NCI-H226 (cell line): Measurements from ENCODE around the gene PPP2R2D.
A peak's percentile ranks its signal among the peaks of the same experiment; 100 is the strongest.
"Not testable (repeated sequence)": the region's sequence is repeated elsewhere in the genome, so short reads cannot be mapped to it uniquely, and the experiment has no call there.

Experiments
- DNase-seq: peaks from one replicate; pipeline ENCODE4 v3.0.0-alpha.2; 2015

The PPP2R2D gene

DNA sequence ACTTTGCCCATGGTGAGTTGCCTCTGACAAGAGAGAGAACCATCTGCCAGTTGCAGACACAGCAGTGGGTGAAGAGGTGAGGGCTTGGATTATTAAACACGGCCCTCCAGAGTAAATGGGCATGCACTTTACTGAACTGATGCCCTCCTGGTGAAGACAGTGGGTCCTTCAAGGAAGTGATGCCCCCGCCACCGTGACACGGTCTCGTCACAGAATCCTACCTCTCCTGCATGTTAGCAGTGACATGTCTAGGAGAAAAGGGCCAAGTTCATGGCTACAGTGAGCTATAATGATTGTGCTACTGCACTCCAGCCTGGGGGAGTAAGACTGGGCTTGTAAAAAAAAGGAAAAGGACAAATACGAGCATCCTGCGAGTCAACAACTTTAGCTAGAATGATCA, 78.5 kb downstream of the PPP2R2D start:
- DNase-seq, result no peak

DNA sequence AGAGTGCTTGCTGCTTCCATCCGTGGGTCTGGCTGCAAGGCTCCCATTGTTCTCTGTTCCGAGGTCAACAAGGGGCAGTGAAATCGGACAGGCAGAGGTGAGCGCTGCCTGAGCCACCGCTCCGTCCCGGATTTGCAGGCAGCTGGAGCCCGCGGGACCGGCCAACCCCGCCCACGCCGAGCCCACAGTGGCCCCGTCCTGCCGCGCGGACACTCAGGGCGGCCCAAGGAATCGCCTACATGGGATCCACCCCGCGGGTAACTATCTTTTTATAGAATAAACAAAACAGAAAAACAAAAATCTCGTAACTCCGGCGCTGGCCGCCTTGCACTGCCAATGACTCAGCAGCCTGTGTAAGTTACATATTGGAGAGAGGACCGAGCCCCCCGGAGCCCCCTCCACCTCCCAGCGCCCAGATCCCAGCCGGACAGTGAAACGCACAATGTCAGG, 79.0 kb downstream of the PPP2R2D start:
- DNase-seq, result no peak

DNA sequence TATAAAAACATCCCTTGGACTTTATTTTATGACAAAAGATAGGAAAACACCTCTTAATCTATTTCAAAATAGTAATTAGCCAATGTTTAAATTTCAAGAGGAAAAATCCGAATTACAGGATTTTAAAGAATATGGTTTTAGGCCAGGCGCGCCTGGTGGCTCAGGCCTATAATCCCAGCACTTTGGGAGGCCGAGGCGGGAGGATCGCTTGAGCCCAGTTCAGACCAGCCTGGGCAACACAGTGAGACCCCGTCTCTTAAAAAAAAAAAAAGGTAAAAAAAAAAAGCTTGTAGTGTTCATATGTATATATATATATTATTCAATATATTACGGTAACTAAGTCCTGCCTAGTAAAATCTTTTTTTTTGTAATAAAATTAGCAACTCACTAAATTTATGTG, 79.5 kb downstream of the PPP2R2D start:
- no peak for DNase-seq

GRCh38 chr10:131980761-131981428, 80.1 kb downstream of the PPP2R2D start:
- no peak for DNase-seq

GRCh38 chr10:131981429-131982184, 80.8 kb downstream of the PPP2R2D start, which contains the start of gene BNIP3:
Gene BNIP3, minus strand, starts transcription at chr10:131981923. Its CDS starts 117 bp downstream, at chr10:131981806.
- peak; percentile 64 for DNase-seq

DNA sequence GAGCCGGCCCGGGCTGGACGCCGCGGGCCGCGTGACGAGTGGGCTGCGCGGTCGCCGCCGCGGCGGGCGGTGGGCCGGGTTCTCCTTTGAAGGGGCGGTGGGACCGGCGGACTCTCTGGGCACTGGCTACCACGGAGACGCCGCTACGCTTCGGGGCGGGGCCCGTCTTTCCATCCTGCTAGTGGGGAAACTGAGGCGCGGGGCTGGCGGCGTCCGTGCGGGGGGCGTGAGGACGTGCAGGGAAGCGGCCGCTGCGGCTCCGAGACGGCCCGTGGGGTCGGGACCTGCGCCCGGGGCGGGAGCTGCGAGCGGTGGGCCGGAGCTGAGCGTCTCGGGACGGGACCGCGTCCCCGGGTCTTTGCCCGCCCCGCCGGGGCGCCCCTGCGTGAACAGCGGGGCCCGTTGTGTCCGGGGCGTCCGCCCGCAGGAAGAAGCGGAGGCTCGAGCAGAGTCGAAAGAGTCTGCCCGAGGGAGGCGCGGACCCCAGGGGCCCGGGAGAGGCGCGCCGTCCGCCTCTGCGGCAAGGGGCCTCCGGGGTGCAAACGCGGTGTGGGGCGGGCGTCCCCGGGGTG, 81.5 kb downstream of the PPP2R2D start:
- no peak for DNase-seq

GRCh38 chr10:131982796-131983195, 82.0 kb downstream of the PPP2R2D start:
- DNase-seq, result no peak

DNA sequence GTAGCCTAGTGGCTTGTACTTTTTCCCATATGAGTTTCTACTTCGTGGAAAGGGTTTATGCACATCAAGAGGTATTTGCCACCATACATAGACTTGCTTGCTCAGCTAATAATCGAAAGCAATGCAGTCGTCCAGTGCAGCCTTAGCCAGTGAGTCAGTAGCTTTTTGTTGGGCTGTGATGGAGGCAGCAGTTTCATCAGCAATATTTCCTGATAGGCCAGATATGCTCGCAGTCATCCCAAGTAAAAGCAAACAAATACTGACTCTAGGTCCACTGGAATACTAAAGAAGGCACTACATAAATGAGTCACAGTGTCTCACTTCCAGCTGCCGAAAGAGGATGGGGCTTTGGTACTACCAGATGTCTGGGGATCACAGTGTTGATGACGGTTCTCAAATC, 83.0 kb downstream of the PPP2R2D start:
- peak; percentile 30 for DNase-seq

DNA sequence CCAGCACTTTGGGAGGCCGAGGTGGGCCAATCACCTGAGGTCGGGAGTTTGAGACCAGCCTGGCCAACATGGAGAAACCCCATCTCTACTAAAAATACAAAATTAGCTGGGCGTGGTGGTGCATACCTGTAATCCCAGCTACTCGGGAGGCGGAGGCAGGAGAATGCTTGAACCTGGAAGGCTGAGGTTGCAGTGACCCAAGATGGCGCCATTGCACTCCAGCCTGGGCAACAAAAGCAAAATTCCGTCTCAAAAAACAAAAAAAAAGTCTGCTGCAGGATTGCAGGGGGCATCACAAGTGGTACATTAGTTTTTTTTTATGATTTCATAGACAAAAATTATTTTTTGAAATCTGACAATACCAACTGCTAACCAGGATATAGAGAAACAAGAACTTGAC, 86.0 kb downstream of the PPP2R2D start:
- not testable (repeated sequence) for DNase-seq

DNA sequence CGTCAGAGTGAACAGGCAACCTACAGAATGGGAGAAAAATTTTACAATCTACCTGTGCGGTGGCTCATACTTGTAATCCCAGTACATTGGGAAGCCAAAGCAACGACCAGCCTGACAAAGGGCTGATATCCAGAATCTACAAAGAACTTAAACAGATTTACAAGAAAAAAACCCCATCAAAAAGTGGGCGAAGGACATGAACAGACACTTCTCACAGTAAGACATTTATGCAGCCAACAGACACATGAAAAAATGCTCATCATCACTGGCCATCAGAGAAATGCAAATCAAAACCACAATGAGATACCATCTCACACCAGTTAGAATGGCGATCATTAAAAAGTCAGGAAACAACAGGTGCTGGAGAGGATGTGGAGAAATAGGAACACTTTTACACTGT, 86.5 kb downstream of the PPP2R2D start:
- DNase-seq, result not testable (repeated sequence)

- DNase-seq, result not testable (repeated sequence)
These were observed 87.0 kb downstream of the PPP2R2D start for GRCh38 chr10:131987786-131988185.

GRCh38 chr10:131991726-131992125, 90.9 kb downstream of the PPP2R2D start:
- DNase-seq, result no peak

- no peak for DNase-seq
These were observed 92.5 kb downstream of the PPP2R2D start for GRCh38 chr10:131993275-131993674.

- DNase-seq, result no peak
These were observed 93.6 kb downstream of the PPP2R2D start for GRCh38 chr10:131994435-131994834.

DNA sequence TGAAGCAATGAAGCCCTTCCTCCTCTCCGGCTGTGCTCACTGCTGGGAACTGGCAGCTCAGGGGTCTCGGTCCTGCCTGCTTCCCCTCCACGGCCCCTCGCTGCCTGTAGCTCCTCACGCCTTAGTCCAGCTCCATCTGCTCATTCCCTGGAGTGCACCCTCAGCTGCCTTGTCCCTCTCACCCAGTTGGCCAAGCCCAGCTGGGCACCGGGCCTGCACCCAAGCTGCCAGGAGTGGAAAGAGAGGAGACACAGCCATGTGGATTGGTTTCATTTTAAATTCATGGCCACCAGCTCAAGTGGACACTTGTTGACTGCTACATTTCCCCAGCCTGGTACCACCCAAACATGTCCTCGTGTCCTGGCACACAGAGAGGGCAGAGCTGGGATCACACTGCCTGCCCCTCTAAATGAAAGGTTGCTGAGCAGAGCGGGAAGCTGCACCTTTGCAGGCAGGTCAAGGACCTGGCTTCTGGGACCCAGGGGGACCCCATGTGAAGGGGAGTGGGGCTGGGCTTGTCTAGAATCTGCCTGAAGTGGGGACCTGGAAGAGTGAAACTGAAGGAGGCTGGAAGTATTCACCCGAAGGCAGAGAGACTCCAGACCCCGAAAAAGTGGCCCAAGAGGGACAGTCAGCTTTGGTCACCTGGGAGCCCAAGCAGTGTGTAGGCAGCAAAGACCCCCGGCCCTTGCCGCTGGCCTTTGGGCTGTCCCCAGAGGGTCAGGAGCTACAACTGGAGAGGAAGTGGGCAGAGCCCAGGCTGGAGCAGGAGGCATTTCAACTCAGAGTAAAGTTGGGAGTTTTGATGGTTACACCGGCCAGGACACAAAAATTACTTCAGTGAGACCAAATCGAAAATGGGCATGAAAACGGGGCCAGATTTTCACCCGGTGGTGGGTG, 95.9 kb downstream of the PPP2R2D start:
- DNase-seq, result no peak

DNA sequence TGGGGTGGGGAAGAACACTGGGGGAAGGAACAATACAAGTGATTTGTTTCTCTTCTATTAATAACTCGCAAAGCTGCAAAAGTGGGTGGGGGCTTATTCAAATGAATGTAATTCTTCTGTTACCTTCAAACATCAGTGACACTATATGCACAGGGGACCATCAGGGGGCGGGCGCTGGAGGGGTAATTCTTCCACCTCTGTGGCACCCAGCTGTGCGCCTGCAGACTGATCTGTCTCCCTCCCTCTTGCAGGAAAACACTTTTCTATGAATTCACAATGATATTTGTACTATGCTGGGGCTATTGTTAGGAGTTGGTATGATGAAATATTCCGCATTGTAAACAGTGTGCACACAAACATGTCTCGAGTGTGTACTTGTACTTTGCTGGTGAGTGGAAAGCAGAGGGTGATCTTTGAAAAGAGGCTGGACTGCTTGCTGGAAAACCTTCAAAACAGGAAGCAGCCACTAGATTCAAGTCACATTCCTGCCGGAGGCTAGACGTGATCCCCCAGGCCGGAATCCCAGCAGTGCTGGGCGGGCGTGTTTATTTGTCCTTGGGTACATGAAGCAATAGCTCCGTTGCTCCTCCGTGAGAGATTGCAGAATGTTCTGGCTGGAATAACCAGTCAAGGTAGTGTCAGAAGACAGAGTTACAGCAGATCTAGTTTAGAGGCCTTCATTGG, 96.7 kb downstream of the PPP2R2D start:
- no peak for DNase-seq

GRCh38 chr10:131998050-131998844, 97.4 kb downstream of the PPP2R2D start:
- no peak for DNase-seq

GRCh38 chr10:131998845-131999681, 98.3 kb downstream of the PPP2R2D start:
- no peak for DNase-seq

- no peak for DNase-seq
These were observed 100.6 kb downstream of the PPP2R2D start for GRCh38 chr10:132001238-132001972.

DNA sequence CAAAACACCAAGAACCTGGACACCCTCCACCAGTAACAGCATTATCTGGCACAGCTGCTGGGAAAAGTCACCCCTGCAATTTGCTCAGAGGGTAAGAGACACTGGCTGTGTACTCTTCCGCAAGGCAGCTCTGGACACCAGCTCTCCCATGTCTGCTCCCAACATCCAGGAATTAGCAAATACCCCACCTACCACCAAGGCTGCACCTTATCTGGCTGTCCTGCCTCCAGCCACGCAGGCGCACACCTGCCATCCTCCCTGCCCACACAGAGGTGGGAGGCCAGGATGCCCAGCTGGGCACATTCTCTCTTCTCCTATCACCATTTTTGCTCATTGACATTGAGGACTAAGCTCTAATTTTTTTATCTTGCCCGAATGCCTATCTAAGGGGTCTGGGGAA, 101.2 kb downstream of the PPP2R2D start:
- DNase-seq, result no peak
